Right cardiac atrium (tissue), 5 donors: Measurements from ENCODE around the gene DDX18. TPM values are rescaled to one million over a fixed set of nuclear protein-coding genes. Genes with fewer than 3 reads are reported as not detected.
"Not testable (repeated sequence)": the region's sequence is repeated elsewhere in the genome, so short reads cannot be mapped to it uniquely, and the experiment has no call there.

Source experiments
- ATAC-seq, 2 donors: fragments of 200-7000 bp; cut with Tn5 transposase; one replicate each; pipeline versions ENCODE4 v1.8.0 to v1.9.1; 2020; ENCODE audit warnings: moderate library complexity in 2 of 2, mild to moderate bottlenecking in 1 of 2
- DNase-seq, 3 donors: peaks; one replicate each; pipeline ENCODE4 v3.0.0-alpha.2; 2020
- H3K27ac ChIP-seq: one replicate; pipeline ENCODE4 v1.5.1; 2013; ENCODE audit warnings: mild to moderate bottlenecking, low read length, control low read depth, moderate library complexity
- H3K27me3 ChIP-seq: one replicate; pipeline ENCODE4 v1.6.1; 2013; ENCODE audit not compliant: control insufficient read depth, insufficient read depth
- H3K4me1 ChIP-seq: one replicate; pipeline ENCODE4 v1.6.1; 2013; ENCODE audit warnings: low read length; ENCODE audit not compliant: control insufficient read depth, insufficient read depth
- H3K4me3 ChIP-seq: one replicate; pipeline ENCODE4 v1.5.1; 2013; ENCODE audit warnings: low read length, control low read depth
- H3K9me3 ChIP-seq: one replicate; pipeline ENCODE4 v1.6.1; 2013; ENCODE audit warnings: low read length; ENCODE audit not compliant: control insufficient read depth
- WGBS: extraction: QIAGEN DNeasy Blood & Tissue Kit; methylation state at CpG from one replicate; pipeline ENCODE4 v1.1.7; 2013; 5-methylcytosine and 5-hydroxymethylcytosine counted together
- intact Hi-C, 4 donors: fragments of 100-400 bp; cut with DNase I; formaldehyde crosslinking; loops; one replicate each; pipeline versions ENCODE4 v1.11.0 to v1.14.0; 2022 to 2023
- polyA plus RNA-seq: library from polyadenylated mRNA; stranded (reverse); fragments of 200-250 nt; gene quantifications from one replicate; pipeline ENCODE4 v1.2.3, GENCODE V29; 2013
- total RNA-seq, 4 donors: library from RNA; stranded (reverse); fragmentation: NEBNext Ultra II Directional; extraction: Animal tissue kit (Norgen Biotek cat#: 25700); gene quantifications; one replicate each; pipeline ENCODE4 v1.2.1, GENCODE V29; 2021
- donor health status: healthy with polysubstance abuse.
- donor health status: DM: no; HTN: yes; CAD: no.
- donor health status: DM: no; HTN: no; CAD: no.
- donor health status: DM: no; HTN: yes; CAD: no; lungs with severe emphysema.
- donor health status: DM: yes; HTN: yes; CAD: no.

The DDX18 gene
- total and polyA plus RNA-seq, 5 donors, result 14.1 to 36.0 (median 28.3) TPM

GRCh38 chr2:117801826-117802225 is 12.7 kb upstream of the DDX18 start:
- Histone ChIP-seq H3K27me3 (no peaks in the 10 kb centered on the region), H3K4me3 (no peak overlapping the region), H3K4me1 (no peaks in the 10 kb centered on the region), H3K9me3 (no peaks in the 10 kb centered on the region), H3K27ac (no peak overlapping the region)
- DNase-seq (no peak), ATAC-seq (no peak)
- intact Hi-C loops, result no loop called here

GRCh38 chr2:117803644-117804325 is 10.7 kb upstream of the DDX18 start:
- H3K4me3 ChIP-seq, H3K4me1 ChIP-seq, H3K27me3 ChIP-seq, H3K9me3 ChIP-seq, intact Hi-C loops, DNase-seq, ATAC-seq, H3K27ac ChIP-seq: not testable (repeated sequence)
- WGBS, result 43% methylated on average over 29 of the region's 35 CpGs

- Histone ChIP-seq H3K27ac (no peak overlapping the region), H3K4me3 (no peak overlapping the region), H3K27me3 (no peaks in the 10 kb centered on the region), H3K4me1 (no peaks in the 10 kb centered on the region), H3K9me3 (no peaks in the 10 kb centered on the region)
- intact Hi-C loops, result loop anchor here in 1 of 4 donors (10.0 kb wide), 1 partner anchor 192 kb away; no protein-coding TSS in a partner anchor
- ATAC-seq (no peak), DNase-seq (no peak)
- WGBS, result 57% methylated on average over 4 of the region's 4 CpGs
Measured at GRCh38 chr2:117812443-117812842, 2.0 kb upstream of the DDX18 start.

- 96% methylated on average over 3 of the region's 3 CpGs for WGBS
- Histone ChIP-seq H3K27ac (no peak overlapping the region), H3K27me3 (no peaks in the 10 kb centered on the region), H3K4me1 (no peaks in the 10 kb centered on the region), H3K4me3 (no peak overlapping the region), H3K9me3 (no peaks in the 10 kb centered on the region)
- DNase-seq (no peak), ATAC-seq (no peak)
- intact Hi-C loops, result loop anchor here in 2 of 4 donors (5.0 to 10.0 kb wide), 2 partner anchors 186 to 189 kb away; no protein-coding TSS in a partner anchor
Measured at GRCh38 chr2:117815946-117816345, 1.5 kb downstream of the DDX18 start.

- 91% methylated on average over 3 of the region's 3 CpGs for WGBS
- no peaks in the 10 kb centered on the region for H3K27me3 ChIP-seq
- no peak for ATAC-seq
- no peaks in the 10 kb centered on the region for H3K9me3 ChIP-seq
- H3K4me1 ChIP-seq, result no peaks in the 10 kb centered on the region
- no peak overlapping the region for H3K4me3 ChIP-seq
- H3K27ac ChIP-seq, result no peak overlapping the region
- intact Hi-C loops, result loop anchor here in 2 of 4 donors (5.0 to 10.0 kb wide), 2 partner anchors 183 to 186 kb away; no protein-coding TSS in a partner anchor
- no peak for DNase-seq
Measured at GRCh38 chr2:117818921-117819320, 4.4 kb downstream of the DDX18 start.

- ATAC-seq, result no peak
- Histone ChIP-seq H3K9me3 (no peaks in the 10 kb centered on the region), H3K4me3 (no peak overlapping the region), H3K4me1 (no peaks in the 10 kb centered on the region), H3K27ac (no peak overlapping the region), H3K27me3 (no peaks in the 10 kb centered on the region)
- no peak for DNase-seq
- intact Hi-C loops, result no loop called here
- WGBS, result 89% methylated on average over 1 of the region's 1 CpG
Measured at GRCh38 chr2:117820444-117820843, 6.0 kb downstream of the DDX18 start.

GRCh38 chr2:117825437-117825836 is 10.9 kb downstream of the DDX18 start:
- intact Hi-C loops, result no loop called here
- Histone ChIP-seq H3K4me3 (no peak overlapping the region), H3K27me3 (no peaks in the 10 kb centered on the region), H3K9me3 (no peaks in the 10 kb centered on the region), H3K27ac (no peak overlapping the region), H3K4me1 (no peaks in the 10 kb centered on the region)
- ATAC-seq (no peak), DNase-seq (no peak)
- WGBS, result 89% methylated on average over 8 of the region's 8 CpGs

GRCh38 chr2:117827464-117827863 is 13.0 kb downstream of the DDX18 start:
- intact Hi-C loops, H3K27ac ChIP-seq, ATAC-seq, H3K4me3 ChIP-seq, H3K9me3 ChIP-seq, DNase-seq, H3K4me1 ChIP-seq, H3K27me3 ChIP-seq: not testable (repeated sequence)
- WGBS, result 98% methylated on average over 5 of the region's 5 CpGs

- H3K4me1 ChIP-seq, result no peaks in the 10 kb centered on the region
- ATAC-seq, result no peak
- WGBS, result 84% methylated on average over 2 of the region's 2 CpGs
- DNase-seq, result no peak
- H3K9me3 ChIP-seq, result no peaks in the 10 kb centered on the region
- no peak overlapping the region for H3K27ac ChIP-seq
- intact Hi-C loops, result no loop called here
- no peak overlapping the region for H3K4me3 ChIP-seq
- no peaks in the 10 kb centered on the region for H3K27me3 ChIP-seq
Measured at GRCh38 chr2:117828870-117829269, 14.4 kb downstream of the DDX18 start.

- DNase-seq (no peak), ATAC-seq (no peak)
- H3K27ac ChIP-seq, result no peak overlapping the region
- 88% methylated on average over 1 of the region's 1 CpG for WGBS
- intact Hi-C loops, result loop anchor here in 3 of 4 donors (10.0 kb wide), 3 partner anchors 102 to 172 kb away; no protein-coding TSS in a partner anchor
- H3K4me3 ChIP-seq, result no peak overlapping the region
- no peaks in the 10 kb centered on the region for H3K9me3 ChIP-seq
- no peaks in the 10 kb centered on the region for H3K4me1 ChIP-seq
- no peaks in the 10 kb centered on the region for H3K27me3 ChIP-seq
Measured at GRCh38 chr2:117832332-117832731, 17.8 kb downstream of the DDX18 start.

GRCh38 chr2:117832905-117833613 is 18.6 kb downstream of the DDX18 start:
- Histone ChIP-seq H3K27me3 (no peaks in the 10 kb centered on the region), H3K4me3 (no peak overlapping the region), H3K9me3 (no peaks in the 10 kb centered on the region), H3K27ac (no peak overlapping the region), H3K4me1 (no peaks in the 10 kb centered on the region)
- 74% methylated on average over 9 of the region's 9 CpGs for WGBS
- ATAC-seq (no peak), DNase-seq (peak in 2 of 3 donors; percentile 36 to 46)
- intact Hi-C loops, result loop anchor here in 3 of 4 donors (10.0 kb wide), 3 partner anchors 102 to 172 kb away; no protein-coding TSS in a partner anchor
